CMK (cell line): Measurements from ENCODE around the gene GNAL.
"Not testable (repeated sequence)": the region's sequence is repeated elsewhere in the genome, so short reads cannot be mapped to it uniquely, and the experiment has no call there.

Source experiments
- DNase-seq: peaks from one replicate; pipeline ENCODE4 v3.0.0-alpha.2; 2010; ENCODE audit warnings: low read depth

Gene GNAL

DNA sequence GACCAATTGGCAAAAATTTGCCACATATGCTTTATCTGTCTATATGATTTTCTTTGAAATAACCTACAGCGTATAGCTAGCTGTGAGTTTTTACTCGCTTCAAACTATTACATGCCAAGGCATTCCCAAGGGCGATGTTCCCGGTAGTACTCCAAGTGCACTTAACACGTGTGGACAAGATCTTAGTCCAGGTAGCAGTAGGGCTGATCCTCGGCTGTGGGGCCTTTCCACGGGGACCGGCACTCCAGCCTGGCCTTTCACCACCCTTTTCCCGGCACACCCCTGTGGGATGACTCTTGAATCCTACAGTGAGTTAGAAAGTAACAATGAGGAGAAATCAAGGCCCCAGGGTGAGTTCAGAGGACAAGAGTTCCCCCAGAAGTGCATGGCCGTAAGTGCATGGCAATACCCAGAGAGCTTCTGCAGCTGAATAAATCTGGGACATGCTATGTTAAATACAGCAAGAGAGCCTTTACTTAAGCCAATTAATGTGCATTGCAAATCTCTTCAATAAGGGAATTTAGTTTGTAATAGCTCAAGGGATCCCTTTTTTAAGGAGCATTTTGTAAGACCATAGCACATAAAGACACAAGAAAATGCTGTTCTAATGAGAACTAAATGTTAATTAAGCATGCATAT is 188.6 kb downstream of the GNAL start:
- no peak for DNase-seq

DNA sequence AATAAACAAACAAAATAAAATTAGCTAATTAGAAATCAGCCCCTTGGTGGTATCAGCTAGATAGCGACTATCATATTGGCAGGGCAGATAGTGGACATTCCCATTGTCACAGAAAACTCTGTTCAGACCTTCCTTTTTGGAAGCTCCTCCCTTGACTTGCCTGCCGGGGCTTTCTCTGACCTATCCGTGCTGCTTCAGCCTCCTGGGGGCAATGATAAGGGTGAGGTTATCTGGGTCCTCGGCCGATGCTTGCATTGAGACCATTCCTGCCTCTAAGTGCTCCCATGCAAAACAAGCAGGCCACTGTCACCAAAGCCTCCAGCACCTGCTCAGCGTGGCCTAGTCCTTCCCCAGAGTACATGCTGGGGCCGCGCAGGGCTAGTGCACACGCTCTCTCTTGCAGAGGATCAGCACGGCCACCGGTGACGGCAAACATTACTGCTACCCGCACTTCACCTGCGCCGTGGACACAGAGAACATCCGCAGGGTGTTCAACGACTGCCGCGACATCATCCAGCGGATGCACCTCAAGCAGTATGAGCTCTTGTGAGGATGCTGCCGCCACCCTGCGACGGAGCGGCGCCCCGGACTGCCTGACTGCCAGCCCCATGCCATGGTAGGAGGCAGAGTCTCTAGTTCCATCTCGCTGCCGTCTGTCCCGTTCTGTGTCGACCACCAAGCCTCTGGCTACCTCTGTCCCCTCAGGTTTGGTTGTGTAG is 191.7 kb downstream of the GNAL start:
- peak; percentile 32 for DNase-seq

DNA sequence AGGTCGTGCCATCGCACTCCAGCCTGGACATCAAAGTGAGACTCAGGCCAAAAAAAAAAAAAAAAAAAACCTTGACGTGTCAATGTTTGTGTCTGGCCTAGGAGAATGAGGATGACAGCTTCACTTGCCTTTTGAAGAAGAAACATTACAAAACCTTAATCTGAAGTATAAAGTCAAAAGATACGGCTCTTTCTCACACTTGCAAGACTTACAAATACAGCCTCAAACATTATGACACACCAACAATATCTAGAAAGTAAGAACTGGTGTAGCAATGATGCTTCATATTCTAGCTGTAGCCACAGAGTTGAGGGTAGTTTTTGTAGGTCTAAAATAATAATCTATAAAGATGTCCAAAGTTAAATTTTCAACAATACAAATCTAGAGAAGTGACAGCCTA is 193.6 kb downstream of the GNAL start:
- DNase-seq = no peak

DNA sequence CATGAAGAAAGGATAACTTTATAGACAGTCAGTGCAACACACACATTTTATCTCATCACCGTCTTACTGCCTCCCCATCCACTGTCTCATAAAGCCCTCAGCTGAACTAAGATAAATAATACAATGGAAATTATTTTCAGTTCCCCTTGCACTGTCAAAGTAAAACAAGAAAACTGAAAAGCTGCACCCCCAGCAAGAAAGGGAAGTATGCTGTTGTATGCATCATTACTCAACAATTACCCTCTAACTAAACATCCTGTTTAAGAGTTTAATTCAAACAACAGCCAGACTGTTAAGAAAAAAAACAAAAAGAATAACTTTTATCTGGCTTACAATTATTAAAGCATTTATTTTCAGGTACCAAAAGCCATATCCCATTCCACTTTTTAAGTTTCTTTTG is 194.1 kb downstream of the GNAL start:
- no peak for DNase-seq

DNA sequence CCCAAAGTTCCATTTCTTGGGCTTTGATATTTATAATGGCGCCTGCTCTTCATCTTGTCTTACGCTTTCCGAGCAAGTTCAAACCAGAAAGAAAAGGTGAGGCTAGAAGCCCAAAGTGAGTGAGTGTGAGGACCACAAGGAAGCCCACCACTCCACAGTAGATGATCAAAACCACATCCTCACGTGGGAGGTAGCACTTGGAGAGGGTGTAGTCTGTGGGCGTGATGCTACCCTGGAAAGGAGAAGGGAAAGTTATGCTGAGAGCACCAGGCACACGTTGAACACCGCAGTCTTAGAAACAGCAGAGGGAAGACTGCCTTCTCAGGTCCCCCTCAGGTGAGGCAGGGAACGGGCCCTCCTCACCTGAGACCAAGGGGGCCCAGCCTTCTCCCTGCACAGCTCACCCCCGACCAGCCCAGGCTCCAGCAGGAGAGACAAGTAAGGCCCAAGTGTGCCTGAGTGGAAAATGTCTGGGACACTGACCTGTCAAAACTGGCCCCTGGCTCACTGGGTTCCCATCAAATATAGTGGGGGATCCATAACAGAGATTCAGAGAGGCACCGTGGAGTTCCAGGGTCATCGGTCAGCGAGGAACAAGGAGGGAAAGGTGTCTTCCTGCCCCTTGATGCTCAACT is 195.4 kb downstream of the GNAL start:
- no peak for DNase-seq

DNA sequence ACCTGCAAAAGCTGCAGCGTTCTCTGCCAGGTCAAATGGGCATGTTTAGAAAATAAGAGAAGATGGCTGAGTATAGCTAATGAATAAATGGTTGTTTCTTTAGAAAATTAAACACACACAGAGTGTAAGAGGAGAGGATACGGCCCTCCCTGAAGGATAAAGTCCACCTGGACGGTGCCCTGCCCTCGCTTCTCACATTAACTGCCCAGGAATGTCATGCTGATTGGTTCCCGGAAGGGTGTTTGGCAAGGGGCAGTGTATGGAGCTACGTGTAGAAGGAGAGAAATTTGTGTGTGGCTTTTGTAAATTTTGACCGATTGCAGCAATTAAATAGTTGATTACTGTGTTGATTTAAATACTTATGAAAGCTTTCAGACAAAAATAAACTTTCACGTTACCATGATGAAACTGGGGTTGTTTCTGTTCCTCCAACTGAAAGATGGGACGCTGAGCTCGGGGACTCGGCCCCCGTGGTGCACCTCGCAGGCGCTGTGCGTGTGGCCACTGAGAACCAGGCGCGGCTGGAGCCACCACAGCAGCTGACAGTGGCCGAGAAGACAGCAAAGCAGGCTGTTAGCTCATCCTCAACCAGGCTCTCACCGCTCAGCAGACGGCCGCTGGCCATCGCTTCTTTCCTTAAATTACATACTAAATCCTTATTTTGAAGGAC is 196.3 kb downstream of the GNAL start:
- DNase-seq = no peak

DNA sequence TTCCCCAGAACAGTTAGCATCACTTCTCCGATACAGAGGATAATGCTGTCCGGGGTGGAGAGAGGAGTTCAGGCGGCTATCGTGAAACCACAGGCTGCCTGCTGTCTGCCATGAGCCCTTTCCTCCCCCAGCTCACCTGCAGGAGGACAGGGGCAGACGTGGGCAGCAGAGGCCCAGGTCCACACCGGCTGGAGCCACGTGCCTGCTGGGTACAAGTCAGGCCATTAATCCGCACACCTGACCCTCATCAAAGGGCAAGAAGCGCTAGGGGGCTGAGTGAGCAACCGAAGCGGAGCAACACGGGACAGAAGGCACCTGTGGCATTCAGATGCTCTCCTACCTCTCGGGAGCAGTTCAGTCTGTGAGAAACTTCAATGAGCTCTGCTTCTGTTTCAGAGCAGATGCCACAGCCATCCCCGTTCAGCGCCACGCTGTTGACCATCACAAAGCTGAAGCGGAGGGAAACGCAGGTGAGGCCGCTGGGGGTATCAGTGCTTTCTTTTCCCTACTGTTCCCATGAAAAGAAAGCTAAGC is 197.6 kb downstream of the GNAL start:
- DNase-seq = no peak

DNA sequence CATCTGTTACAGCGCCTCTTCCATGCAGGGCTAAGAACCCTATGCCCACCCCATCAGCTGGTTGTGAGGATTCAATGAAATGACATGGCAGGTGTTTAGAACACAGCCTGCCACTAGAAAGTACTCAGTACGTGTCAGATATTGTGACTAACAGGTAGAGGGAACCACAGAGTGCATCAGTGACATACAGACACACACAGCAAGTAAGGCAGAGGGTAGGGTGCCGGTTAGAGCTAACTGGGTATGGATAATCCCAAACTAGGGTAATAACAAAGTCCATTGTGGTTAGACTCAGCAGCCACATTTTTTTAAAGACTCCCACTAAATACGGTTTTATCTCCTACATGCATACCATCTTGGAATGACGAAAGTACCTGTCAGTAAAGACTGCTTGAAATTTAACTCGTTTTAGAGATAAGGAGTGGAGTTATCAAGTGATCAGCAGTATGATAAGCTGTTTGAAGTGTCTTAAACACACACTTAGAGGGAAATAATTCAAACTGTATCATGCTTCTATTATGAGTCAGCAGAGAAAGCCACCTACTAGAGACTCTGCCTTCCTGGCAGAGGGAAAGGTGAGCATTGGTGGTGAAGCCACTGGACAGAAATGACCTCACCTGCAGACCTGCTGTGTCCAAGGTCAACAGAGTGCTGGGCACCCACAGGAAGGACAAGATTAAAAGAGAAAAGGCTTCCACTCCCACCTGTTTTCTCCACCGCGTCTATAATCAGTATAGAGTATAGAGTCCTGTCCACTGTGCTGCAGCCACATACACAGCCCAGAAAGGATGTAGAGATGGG is 198.5 kb downstream of the GNAL start:
- no peak for DNase-seq

DNA sequence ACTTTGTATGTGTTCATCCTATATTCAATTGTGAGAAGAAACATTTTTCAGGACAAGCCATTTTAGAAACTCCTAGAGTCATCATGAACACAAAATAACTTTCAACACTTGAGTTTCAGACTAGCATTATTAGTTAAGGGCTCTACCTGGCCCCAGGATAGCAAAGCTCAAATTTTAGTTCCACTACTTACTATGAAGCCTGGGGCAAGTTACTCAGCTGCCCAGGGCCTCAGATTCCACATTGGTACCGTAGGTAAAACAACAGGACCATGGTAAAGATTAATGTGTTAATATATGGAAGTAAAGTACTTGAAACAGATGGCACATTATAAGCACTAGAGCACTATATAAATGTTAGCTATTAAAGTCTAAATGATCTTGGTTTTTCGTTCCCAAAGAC is 199.7 kb downstream of the GNAL start:
- no peak for DNase-seq

DNA sequence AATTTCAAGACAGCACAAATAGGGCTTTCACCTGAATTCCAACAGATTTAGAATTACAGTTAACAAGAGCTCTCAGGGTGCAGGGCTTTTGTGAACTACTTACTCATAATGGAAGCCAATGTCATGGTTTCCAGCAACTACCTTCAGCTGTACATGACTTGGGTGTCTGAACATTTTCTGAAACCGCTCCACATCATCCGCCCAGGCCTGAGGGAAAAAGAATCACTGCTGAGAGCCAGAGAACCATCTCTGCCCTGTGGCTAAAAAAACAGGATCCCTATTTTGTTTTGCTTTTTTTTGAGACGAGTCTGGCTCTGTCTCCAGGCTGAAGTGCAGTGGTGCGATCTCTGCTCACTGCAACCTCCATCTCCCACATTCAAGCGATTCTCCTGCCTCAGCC is 200.2 kb downstream of the GNAL start:
- DNase-seq = no peak

DNA sequence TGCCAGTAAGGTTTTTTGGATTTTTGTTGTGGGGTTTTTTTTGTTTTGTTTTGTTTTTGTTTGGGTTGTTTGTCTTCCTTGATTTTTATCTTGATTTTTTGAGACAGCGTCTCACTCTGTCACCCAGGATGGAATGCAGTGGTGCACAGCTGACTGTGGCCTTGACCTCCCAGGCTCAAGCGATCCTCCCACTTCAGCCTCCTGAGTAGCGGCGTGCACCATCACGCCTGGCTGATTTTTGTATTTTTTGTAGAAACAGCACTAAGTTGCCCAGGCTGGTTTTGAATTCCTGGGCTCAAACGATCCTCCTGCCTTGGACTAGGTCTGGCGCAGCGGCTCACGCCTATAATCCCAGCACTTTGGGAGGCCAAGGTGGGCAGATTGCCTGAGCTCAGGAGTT is 202.7 kb downstream of the GNAL start:
- no peak for DNase-seq

DNA sequence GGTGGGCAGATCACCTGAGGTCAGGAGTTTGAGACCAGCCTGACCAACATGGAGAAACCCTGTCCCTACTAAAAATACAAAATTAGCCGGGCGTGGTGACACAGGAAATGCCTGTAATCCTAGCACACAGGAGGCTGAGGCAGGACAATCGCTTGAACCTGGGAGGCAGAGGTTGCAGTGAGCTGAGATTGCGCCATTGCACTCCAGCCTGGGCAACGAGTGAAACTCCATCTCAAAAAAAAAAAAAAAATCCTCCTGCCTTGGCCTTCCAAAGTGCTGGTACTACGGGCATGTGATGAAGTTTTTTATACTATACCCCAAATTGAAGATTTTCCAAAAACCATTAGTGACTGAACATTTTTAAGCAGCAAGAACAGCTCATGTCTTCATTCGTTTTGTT is 203.4 kb downstream of the GNAL start:
- DNase-seq = not testable (repeated sequence)

DNA sequence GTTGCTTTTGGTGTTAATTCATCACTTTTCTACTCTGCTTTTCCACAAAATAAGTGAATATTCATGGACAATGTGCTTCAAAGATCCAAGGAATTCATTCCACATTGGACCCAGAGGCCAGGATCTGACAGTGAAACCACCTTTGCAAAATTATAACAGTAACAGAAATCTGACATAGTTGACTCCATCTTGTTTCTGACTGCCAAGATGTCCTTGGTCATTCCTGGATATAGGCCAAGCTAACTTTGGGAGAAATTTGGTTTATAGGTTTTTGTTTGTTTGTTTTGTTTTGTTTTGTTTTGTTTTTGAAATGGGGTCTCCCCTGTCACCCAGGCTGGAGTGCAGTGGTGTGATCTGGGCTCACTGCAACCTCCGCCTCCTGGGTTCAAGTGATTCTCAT is 208.7 kb downstream of the GNAL start:
- no peak for DNase-seq

DNA sequence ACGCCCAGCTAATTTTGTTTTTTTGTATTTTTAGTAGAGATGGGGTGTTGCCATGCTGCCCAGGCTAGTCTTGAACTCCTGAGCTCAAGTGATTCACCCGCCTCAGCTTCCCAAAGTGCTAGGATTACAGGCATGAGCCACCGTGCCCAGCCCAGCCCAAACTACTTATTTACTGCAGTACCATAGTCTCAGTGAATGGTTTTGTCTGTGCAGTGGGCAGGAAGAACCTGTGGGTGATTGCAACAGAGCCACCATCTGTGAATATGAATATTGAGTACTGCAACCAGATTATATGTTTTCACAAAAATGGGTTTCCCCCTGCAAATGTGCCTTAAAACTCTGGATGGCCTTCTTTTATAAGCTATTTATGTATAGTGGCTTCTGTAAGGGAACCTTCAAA is 210.0 kb downstream of the GNAL start:
- DNase-seq = no peak

DNA sequence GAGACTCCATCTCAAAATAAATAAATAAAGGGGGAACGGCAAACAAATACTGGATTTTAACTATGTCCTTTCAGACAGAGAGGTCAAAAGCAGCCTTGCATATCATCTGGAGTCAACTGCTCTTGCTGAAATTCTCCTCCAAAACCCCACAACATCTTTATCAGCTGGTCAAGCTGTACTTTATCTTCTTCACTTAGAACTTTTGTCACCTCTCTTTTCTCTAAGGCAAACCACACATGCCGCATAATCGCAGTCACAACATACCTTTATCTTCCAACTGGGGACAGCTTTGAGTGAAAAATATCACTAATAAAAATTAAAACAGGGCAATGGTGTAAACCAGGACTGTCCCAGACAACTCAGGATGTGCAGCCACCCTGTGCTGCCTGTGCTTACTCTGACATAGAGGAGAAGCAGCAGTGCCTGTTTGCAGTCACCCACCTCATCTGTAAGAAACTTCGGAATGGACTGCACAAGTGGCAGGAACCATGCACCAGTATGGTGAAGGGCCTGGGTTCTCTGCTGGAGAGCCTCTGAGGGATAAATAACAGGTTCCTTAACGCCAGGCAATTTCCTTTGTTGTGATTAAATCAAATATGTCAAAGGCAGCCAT is 212.9 kb downstream of the GNAL start:
- no peak for DNase-seq

DNA sequence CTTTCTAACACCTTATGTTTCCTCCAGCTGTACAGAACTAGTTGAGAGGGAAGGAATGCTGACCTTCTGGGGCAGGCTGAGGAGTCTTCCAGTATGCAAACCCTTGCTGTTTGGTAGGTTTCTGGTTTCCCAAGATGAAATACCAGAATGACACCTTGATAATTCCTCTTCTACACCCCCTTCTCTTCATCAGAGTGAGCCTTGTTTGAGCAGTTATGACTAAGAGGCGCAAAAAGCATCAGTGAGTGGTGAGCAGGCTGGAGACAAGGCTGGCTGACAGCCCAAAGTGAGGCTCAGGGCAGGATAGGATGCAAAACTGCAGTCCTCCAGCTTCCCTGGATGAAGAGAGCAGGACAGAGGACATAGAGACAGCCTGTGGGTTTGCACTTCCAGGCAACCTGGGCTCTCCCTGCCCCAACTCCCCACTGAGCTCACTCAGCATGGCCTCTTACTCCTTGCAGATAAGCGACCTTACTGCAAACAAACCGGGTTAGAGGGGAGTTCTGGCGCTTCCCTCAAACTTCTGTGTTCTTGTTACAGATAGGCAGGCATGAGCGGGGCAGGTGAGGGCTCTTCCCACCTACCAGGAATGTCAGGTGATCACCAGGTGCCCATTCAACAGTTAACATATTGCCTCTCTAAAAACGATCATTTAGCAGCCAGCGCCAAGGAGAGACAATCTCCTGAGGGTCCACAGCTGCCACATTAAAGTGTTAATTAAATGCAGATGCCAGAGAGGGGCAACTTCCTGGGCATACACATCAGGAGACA is 213.6 kb downstream of the GNAL start:
- DNase-seq = no peak

DNA sequence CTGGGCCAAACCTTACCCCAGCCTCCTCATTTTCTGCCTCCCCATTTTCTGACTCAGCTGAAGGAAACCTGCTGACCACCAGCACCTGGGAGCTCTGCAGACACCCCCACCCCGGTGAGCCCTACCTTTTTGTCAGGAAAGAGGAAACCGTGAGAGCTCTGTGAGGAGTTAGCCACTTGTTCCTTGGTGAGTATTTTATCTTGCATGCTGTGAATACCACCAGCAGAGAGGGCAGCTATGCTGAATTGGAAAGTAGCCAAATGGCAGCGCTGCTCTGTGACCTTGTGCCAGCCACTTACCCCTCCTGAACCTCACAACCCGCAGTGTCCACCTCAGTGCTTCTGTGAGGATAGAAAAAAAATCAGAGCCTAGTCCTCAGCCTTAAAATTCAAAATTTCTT is 216.5 kb downstream of the GNAL start:
- DNase-seq = no peak

DNA sequence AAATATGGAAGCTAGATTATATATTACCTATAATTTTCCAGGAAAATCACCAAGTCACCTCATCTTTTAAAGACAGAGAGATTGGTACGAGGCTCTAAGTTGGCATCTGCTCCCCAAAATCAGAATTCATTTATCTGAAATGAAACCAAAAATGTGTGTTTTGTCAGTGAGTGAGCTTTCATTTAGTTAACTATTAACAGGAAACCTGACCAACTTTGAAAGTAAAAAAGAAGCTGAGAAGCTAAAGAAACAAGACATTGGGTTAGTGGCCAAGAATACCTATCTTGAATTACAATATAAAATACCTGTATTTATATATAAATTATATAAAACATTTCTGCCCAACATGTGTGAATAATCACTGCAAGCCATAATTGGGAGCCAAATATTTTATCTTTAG is 217.1 kb downstream of the GNAL start:
- no peak for DNase-seq

DNA sequence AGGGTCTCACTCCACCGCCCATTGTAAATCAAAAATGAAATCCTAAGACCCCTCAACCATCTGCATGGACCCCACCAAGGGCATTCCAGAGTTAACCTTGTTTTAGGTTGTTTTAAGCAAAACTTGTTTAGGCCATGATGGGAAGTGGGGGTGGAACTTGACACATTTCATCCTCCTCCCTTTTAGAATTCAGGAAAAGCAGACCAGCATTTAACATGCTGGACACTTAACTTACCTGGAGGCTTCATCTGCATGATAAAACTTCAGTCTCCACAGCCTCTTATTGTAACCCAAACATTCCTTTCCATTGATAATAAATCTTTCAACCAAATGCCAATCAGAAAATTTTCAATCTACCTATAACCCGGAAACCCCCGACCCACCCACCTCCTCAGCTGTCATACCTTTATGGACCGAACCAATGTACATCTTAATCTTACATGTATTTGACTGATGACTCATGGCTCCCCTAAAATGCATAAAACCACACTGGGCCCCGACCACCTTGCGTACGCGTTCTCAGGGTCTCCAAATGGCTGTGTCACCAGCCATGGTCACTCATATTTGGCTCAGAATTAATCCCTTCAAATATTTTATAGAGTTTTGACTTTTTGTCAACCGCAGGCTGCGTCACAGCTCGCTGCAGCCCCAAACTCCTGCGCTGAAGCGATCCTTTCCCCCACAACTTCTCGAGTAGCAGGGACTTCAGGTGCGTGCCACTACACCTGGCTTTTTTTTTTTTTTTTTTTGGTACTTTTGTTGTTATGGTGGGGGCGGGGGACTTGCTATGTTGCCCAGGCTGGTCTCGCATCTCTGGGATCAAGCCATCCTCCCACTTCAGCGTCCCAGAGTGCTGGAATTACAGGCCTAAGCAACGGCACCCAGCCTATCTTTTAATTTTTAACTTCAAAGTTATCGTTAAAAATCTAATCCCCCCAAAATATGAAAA is 218.1 kb downstream of the GNAL start:
- no peak for DNase-seq
